ENCODE data around the gene ZNF430. TPM values are rescaled to one million over a fixed set of nuclear protein-coding genes. Genes with fewer than 3 reads are reported as not detected.
"Not testable (repeated sequence)": the region's sequence is repeated elsewhere in the genome, so short reads cannot be mapped to it uniquely, and the experiment has no call there.

Gene ZNF430
- 2.3 and 3.2 TPM in 2 replicates for total RNA-seq (2014; rRNA removed; shearing (Covaris generic); ENCODE audit: low replicate concordance)

DNA sequence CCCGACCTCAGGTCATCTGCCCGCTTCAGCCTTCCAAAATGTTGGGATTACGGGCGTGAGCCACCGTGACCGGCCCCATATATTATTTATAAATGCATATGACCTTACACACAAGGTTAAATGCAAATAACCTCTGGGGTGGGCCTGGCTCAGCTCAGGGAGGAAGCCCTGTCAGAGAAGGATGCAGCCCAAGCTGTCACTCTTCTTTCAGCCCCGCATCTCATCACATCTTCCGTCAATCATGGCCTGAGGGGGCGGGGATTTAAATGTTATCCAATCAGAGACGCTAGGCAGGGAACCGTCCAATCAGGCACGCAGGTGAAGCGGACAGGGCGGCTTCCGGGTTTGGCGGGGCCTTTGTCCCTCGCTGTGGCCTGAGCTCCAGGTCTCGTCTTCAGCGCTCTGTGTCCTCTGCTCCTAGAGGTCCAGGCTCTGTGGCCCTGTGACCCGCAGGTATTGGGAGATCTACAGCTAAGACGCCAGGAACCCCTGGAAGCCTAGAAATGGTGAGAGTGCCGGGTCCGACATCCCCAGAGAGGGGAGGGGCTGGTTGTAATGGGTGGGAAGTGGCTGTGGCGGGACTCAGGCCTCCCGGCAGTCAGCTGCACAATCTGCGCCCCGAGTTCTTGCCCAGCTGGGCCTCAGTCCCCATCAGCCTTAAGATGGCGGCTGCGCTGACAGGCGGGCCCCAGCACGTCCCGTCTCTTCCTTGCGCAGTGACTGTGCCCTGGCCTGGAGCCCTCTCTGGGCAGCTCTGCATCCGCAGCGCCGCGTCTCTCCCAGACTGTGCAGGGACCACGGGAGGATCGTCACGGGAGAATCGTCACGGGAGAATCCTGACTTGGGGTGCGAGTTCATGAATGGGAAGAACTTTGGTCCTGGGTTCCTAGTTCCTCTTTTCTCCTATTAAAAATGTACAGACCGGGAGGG is at the start of gene ZNF430:
Gene ZNF430, plus strand, starts transcription at position 360 of the 930 bp plus-strand sequence. Its CDS starts 144 bp downstream, at position 504.
- peaks cover 22% of the 10 kb centered on the region for H3K36me3 ChIP-seq
- peak; percentile 88 for DNase-seq
- peak within 1 kb of the TSS; percentile 76 for H3K4me3 ChIP-seq
- no peaks in the 10 kb centered on the region for H3K27me3 ChIP-seq
- no peaks in the 10 kb centered on the region for H3K9me3 ChIP-seq

- DNase-seq, H3K4me3 ChIP-seq, H3K36me3 ChIP-seq, H3K9me3 ChIP-seq, H3K27me3 ChIP-seq: not testable (repeated sequence)
Observed at GRCh38 chr19:20992788-20993187, 27.7 kb upstream of the ZNF430 start.

- DNase-seq = peak; percentile 80
- H3K27me3 ChIP-seq = no peaks in the 10 kb centered on the region
- no peaks in the 10 kb centered on the region for H3K36me3 ChIP-seq
- peak overlapping the region; percentile 51 for H3K4me3 ChIP-seq
- H3K9me3 ChIP-seq = no peaks in the 10 kb centered on the region
Observed at GRCh38 chr19:20999731-21000352, 20.6 kb upstream of the ZNF430 start.

DNA sequence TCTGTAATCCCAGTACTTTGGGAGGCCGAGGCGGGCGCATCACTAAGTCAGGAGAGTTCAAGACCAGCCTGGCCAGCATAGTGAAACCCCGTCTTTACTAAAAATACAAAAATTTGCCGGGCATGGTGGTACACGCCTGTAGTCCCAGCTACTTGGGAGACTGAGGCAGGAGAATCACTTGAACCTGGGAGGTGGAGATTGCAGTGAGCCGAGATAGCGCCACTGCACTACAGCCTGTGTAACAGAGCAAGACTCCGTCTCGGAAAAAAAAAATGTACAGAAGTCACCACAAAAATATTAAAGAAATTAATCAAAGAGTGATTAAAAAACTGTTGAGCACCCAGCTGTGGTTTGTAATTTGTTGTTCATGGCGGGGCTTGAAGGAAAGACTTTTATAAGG is 781 bp downstream of the ZNF430 start:
- Histone ChIP-seq H3K4me3 (peak overlapping the region; percentile 76), H3K36me3 (peaks cover 22% of the 10 kb centered on the region)
- not testable (repeated sequence) for DNase-seq, H3K9me3 ChIP-seq, H3K27me3 ChIP-seq

DNA sequence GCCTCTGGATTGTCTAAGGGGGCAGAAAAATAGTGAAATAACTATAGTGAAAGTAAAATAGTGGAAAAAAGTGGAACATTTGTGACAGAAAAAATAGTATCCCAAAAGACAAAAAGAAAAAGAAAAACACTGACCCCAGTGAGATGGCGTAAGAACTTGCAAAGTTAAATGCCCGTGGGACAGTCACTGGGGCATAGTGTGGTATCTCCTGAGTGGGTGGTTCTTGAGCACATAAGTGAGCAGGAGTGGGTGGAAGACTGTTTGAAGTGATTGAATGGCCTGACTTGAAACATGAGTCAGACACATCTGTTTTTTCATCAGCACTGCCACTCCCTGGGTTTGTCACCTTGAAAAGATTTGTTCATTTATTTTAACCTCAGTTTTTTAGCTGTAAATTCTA is 2.5 kb downstream of the ZNF430 start:
- Histone ChIP-seq H3K27me3 (no peaks in the 10 kb centered on the region), H3K9me3 (no peaks in the 10 kb centered on the region), H3K4me3 (no peak overlapping the region), H3K36me3 (peaks cover 32% of the 10 kb centered on the region)
- DNase-seq = no peak

DNA sequence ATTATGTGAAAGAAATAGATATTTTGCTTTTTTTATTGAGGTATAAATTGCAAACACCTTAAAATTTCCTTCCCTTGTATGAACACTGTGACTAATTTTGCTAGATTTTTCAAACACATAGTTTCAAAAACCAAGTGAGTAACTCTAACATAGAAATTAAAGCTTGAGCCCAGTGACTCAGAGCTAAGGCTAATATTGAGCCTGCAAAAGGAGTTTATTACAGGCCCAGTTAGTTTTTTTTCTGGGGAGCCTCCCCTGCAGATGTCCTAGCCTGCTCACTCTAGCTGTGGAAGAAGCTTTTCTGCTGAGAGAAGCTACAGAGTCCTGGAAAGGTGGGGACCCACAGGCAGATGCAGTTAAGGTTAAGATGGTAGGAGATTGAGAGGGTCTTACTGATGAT is 3.4 kb downstream of the ZNF430 start:
- Histone ChIP-seq H3K9me3 (no peaks in the 10 kb centered on the region), H3K4me3 (no peak overlapping the region), H3K36me3 (peaks cover 34% of the 10 kb centered on the region), H3K27me3 (no peaks in the 10 kb centered on the region)
- DNase-seq = no peak

DNA sequence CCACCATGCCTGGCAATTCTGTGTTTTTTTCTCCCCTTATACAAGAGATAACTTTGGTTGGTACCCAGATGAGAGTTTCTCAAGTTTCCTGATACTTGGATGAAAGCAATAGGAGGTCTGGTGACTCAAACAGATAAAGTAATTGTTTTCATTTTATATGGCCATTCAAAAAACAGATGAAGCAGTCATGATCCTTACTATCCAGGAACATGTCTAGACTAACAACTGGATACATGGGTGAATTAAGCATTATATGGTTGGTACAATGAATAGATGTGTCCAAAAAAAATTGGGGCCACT is 8.5 kb downstream of the ZNF430 start:
- Histone ChIP-seq H3K27me3 (no peaks in the 10 kb centered on the region), H3K36me3 (peaks cover 28% of the 10 kb centered on the region), H3K4me3 (no peak overlapping the region), H3K9me3 (no peaks in the 10 kb centered on the region)
- DNase-seq = no peak

GRCh38 chr19:21045028-21045427 is 24.6 kb downstream of the ZNF430 start:
- Histone ChIP-seq H3K9me3 (no peaks in the 10 kb centered on the region), H3K36me3 (peaks cover 23% of the 10 kb centered on the region), H3K4me3 (no peak overlapping the region), H3K27me3 (no peaks in the 10 kb centered on the region)
- no peak for DNase-seq

DNA sequence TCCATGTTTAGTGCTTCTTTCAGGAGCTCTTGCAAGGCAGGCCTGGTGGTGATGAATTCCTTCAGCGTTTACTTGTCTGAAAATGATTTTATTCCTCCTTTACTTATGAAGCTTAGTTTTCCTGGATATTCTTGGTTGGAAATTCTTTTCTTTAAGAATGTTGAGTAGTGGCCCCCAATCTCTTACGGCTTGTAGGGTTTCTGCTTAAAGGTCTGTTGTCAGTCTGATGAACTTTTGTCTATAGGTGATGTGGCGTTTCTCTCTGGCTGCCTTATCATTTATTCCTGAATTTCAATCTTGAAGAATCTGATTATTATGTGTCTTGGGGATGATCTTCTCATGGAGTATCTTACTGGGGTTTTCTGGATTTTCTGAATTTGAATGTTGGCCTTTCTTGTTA is 26.0 kb downstream of the ZNF430 start:
- DNase-seq = no peak
- H3K36me3 ChIP-seq = peaks cover 27% of the 10 kb centered on the region

DNA sequence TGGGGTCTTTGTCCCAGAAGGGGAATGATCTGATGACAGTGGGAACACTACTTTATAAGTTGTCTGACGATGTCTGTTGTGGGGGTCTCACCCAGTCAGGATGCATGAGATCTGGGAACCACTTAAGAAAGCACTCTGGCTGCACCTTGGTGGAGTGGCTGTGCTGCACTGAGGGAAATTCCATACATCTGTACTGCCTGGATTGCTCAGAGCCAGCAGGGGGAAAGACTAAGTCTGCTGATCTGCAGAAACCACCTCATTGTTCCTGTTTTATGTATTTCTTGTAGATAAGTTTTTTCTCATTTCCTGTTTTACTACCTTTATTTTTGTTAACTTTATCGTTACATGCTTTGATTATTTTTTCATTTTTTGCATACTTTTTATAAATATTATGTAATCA is 27.3 kb downstream of the ZNF430 start:
- Histone ChIP-seq H3K4me3 (no peak overlapping the region), H3K27me3 (no peaks in the 10 kb centered on the region), H3K36me3 (peaks cover 19% of the 10 kb centered on the region), H3K9me3 (no peaks in the 10 kb centered on the region)
- DNase-seq = no peak

More for the DNA sequence above, 26.0 kb downstream of the ZNF430 start:
- Histone ChIP-seq H3K27me3 (no peaks in the 10 kb centered on the region), H3K9me3 (no peaks in the 10 kb centered on the region), H3K4me3 (no peak overlapping the region)

DNA sequence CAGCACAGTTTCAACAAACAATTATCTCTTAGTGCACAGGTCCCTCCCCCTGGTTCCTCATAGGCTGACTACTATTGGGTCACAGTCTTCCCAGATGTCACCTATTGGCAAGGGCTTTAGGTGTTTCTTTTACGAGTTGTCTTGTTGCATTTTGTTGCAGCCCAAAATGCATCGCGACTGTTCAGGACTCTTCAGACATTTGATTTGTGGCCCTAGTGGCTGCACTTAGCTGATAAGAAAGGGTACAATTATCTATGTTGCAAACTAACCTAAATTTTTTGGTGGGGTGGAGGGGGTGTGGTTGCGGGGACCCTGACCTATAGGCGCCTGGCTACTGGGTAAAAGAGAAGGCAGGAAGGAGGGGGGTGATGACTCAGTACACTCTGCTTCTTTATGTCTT is 32.4 kb downstream of the ZNF430 start:
- Histone ChIP-seq H3K36me3 (peaks cover 33% of the 10 kb centered on the region), H3K9me3 (peaks cover 3% of the 10 kb centered on the region; the same call in 1 of the 2 replicates), H3K27me3 (no peaks in the 10 kb centered on the region), H3K4me3 (no peak overlapping the region)
- DNase-seq = no peak

DNA sequence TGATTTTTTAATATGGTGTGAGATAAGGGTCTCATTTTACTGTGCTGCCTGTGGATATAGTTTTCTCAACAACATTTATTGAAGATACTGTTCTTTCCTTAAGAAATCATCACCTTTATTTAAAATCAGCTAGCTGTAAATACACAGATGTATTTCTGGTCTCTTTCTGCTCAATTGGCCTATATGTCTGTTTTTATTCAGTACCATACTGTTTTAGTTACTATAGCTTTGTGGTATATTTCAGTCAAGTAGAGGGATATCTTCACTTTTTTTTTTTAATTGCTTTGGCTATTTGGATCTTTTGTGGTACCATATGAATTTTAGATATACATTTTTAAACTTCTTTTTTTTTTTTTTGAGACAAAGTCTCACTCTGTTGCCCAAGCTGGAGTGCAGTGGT is 44.9 kb downstream of the ZNF430 start:
- Histone ChIP-seq H3K36me3 (peaks cover 3% of the 10 kb centered on the region), H3K27me3 (no peaks in the 10 kb centered on the region), H3K9me3 (no peaks in the 10 kb centered on the region), H3K4me3 (no peak overlapping the region)
- no peak for DNase-seq

- Histone ChIP-seq H3K9me3 (no peaks in the 10 kb centered on the region), H3K4me3 (peak within 1 kb of the TSS; percentile 74), H3K27me3 (no peaks in the 10 kb centered on the region), H3K36me3 (peaks cover 3% of the 10 kb centered on the region)
- peak; percentile 90 for DNase-seq
Observed at GRCh38 chr19:21082011-21082975, 61.8 kb downstream of the ZNF430 start, which contains the start of gene ZNF714. Gene ZNF714, plus strand, starts transcription at chr19:21082203. Its CDS starts 16,066 bp downstream, at chr19:21098269.

DNA sequence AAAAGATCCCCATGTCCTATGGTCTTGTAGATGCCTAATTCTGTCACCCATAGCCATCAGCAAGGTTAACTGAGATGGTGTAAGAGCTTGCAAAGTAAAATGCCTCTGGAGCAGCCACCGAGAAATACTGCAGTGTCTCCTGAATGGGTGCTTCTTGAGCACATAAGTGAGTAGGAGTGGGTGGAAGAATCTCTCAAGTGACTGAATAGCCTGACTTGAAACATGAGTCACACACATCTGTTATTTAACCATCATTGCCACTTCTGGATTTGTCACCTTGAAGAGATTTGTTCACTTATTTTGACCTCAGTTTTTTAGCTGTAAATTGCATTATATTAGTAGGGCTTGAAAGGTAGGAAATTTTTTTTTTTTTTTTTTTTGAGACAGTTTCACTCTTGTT is 63.9 kb downstream of the ZNF430 start:
- Histone ChIP-seq H3K27me3 (no peaks in the 10 kb centered on the region), H3K36me3 (peaks cover 9% of the 10 kb centered on the region), H3K9me3 (no peaks in the 10 kb centered on the region), H3K4me3 (no peak overlapping the region)
- DNase-seq = no peak

GRCh38 chr19:21087871-21088270 is 67.4 kb downstream of the ZNF430 start:
- no peak overlapping the region for H3K4me3 ChIP-seq
- H3K36me3 ChIP-seq = peaks cover 12% of the 10 kb centered on the region
- DNase-seq = no peak
- H3K9me3 ChIP-seq = no peaks in the 10 kb centered on the region
- no peaks in the 10 kb centered on the region for H3K27me3 ChIP-seq

GRCh38 chr19:21092109-21092508 is 71.7 kb downstream of the ZNF430 start:
- Histone ChIP-seq H3K9me3 (no peaks in the 10 kb centered on the region), H3K36me3 (peaks cover 9% of the 10 kb centered on the region), H3K27me3 (no peaks in the 10 kb centered on the region), H3K4me3 (no peak overlapping the region)
- no peak for DNase-seq
